MM.1S (cell line): ENCODE results near the gene PRELID3B.

Experiments
- EZH2 ChIP-seq: fragments of 300-600 bp; sonication (generic); optimal IDR thresholded peaks from 2 replicates; pipeline ENCODE3; 2017; ENCODE audit warnings: low read depth, mild to moderate bottlenecking, antibody characterized with exemption, low read length, mixed read lengths
- EZH2phosphoT487 ChIP-seq: fragments of 300-600 bp; sonication (generic); IDR thresholded peaks from 2 replicates; pipeline ENCODE4 v1.6.1; 2018; ENCODE audit warnings: antibody characterized with exemption, low read length
- TF ChIP-seq, protein P1 (sequence below): fragments of 300-600 bp; sonication (generic); IDR thresholded peaks from 2 replicates; pipeline ENCODE4 v1.5.1; 2016; ENCODE audit warnings: antibody characterized with exemption, low read length, mixed read lengths

DNA sequence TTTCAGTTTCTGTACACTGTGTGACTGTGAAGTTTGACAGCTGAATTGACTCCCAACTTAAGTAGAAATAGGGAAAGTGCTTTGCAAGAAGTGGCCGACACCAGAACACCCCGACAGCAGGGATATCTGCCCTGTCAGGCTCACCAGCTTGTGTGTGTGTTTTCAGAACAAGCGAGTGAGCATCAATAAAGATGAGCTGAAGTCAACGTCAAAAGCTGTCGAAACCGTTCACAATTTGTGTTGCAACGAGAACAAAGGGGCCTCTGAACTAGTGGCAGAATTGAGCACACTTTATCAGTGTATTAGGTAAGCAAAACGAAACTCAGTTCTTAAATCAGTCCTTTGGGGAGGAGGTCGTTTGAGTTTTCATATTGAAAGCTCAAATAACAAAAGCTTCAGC lies 50.9 kb downstream of the PRELID3B start:
- TF ChIP-seq, protein P1, sequence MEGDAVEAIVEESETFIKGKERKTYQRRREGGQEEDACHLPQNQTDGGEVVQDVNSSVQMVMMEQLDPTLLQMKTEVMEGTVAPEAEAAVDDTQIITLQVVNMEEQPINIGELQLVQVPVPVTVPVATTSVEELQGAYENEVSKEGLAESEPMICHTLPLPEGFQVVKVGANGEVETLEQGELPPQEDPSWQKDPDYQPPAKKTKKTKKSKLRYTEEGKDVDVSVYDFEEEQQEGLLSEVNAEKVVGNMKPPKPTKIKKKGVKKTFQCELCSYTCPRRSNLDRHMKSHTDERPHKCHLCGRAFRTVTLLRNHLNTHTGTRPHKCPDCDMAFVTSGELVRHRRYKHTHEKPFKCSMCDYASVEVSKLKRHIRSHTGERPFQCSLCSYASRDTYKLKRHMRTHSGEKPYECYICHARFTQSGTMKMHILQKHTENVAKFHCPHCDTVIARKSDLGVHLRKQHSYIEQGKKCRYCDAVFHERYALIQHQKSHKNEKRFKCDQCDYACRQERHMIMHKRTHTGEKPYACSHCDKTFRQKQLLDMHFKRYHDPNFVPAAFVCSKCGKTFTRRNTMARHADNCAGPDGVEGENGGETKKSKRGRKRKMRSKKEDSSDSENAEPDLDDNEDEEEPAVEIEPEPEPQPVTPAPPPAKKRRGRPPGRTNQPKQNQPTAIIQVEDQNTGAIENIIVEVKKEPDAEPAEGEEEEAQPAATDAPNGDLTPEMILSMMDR: no peak
- TF ChIP-seq EZH2 (no peak), EZH2phosphoT487 (no peak)
